ENCODE results near the gene MST1R.

The MST1R gene

GRCh38 chr3:49868862-49869466 is 34.7 kb downstream of the MST1R start:
- Histone ChIP-seq H3K9ac (ENCODE audit: low read length in 5 of 5) (no peak overlapping the region), H3K36me3 (ENCODE audit: control insufficient read depth in 5 of 5, insufficient read depth in 5 of 5, low read length in 5 of 5) (no peaks in the 10 kb centered on the region), H3K4me1 (ENCODE audit: control insufficient read depth in 5 of 5, insufficient read depth in 5 of 5, low read length in 5 of 5) (peaks cover 0 to 10% (median 9%) of the 10 kb centered on the region in 5 donors), H3K4me3 (ENCODE audit: low read depth in 1 of 5, low read length in 5 of 5) (peak overlapping the region in 2 of 5 donors; percentile 27 to 40), H3K9me3 (ENCODE audit: control insufficient read depth in 5 of 5, low read length in 5 of 5) (no peaks in the 10 kb centered on the region), H3K27me3 (ENCODE audit: control insufficient read depth in 5 of 5, insufficient read depth in 4 of 5, low read length in 5 of 5) (peaks cover 11 to 51% (median 35%) of the 10 kb centered on the region in 5 donors), H3K27ac (ENCODE audit: low read depth, low read length) (no peak overlapping the region)

GRCh38 chr3:49867871-49868321 is 35.8 kb downstream of the MST1R start:
- Histone ChIP-seq H3K27ac (ENCODE audit: low read depth, low read length) (no peak overlapping the region), H3K9ac (ENCODE audit: low read length in 5 of 5) (no peak overlapping the region), H3K4me1 (ENCODE audit: control insufficient read depth in 5 of 5, insufficient read depth in 5 of 5, low read length in 5 of 5) (peaks cover 0 to 10% (median 9%) of the 10 kb centered on the region in 5 donors), H3K9me3 (ENCODE audit: control insufficient read depth in 5 of 5, low read length in 5 of 5) (no peaks in the 10 kb centered on the region), H3K4me3 (ENCODE audit: low read depth in 1 of 5, low read length in 5 of 5) (no peak overlapping the region), H3K36me3 (ENCODE audit: control insufficient read depth in 5 of 5, insufficient read depth in 5 of 5, low read length in 5 of 5) (no peaks in the 10 kb centered on the region), H3K27me3 (ENCODE audit: control insufficient read depth in 5 of 5, insufficient read depth in 4 of 5, low read length in 5 of 5) (peaks cover 11 to 51% (median 35%) of the 10 kb centered on the region in 5 donors)

GRCh38 chr3:49867400-49867799 is 36.3 kb downstream of the MST1R start:
- Histone ChIP-seq H3K4me3 (ENCODE audit: low read depth in 1 of 5, low read length in 5 of 5) (no peak overlapping the region), H3K36me3 (ENCODE audit: control insufficient read depth in 5 of 5, insufficient read depth in 5 of 5, low read length in 5 of 5) (no peaks in the 10 kb centered on the region), H3K27ac (ENCODE audit: low read depth, low read length) (no peak overlapping the region), H3K27me3 (ENCODE audit: control insufficient read depth in 5 of 5, insufficient read depth in 4 of 5, low read length in 5 of 5) (peaks cover 11 to 51% (median 35%) of the 10 kb centered on the region in 5 donors), H3K9me3 (ENCODE audit: control insufficient read depth in 5 of 5, low read length in 5 of 5) (no peaks in the 10 kb centered on the region), H3K9ac (ENCODE audit: low read length in 5 of 5) (no peak overlapping the region), H3K4me1 (ENCODE audit: control insufficient read depth in 5 of 5, insufficient read depth in 5 of 5, low read length in 5 of 5) (peaks cover 0 to 10% (median 9%) of the 10 kb centered on the region in 5 donors)

GRCh38 chr3:49865198-49865784 is 38.4 kb downstream of the MST1R start:
- H3K27me3 ChIP-seq (ENCODE audit: control insufficient read depth in 5 of 5, insufficient read depth in 4 of 5, low read length in 5 of 5), result peaks cover 11 to 44% (median 30%) of the 10 kb centered on the region in 5 donors
- no peak overlapping the region for H3K4me3 ChIP-seq (ENCODE audit: low read depth in 1 of 5, low read length in 5 of 5)

GRCh38 chr3:49864505-49864904 is 39.2 kb downstream of the MST1R start:
- Histone ChIP-seq H3K27me3 (ENCODE audit: control insufficient read depth in 5 of 5, insufficient read depth in 4 of 5, low read length in 5 of 5) (peaks cover 11 to 38% (median 25%) of the 10 kb centered on the region in 5 donors), H3K4me3 (ENCODE audit: low read depth in 1 of 5, low read length in 5 of 5) (no peak overlapping the region), H3K36me3 (ENCODE audit: control insufficient read depth in 5 of 5, insufficient read depth in 5 of 5, low read length in 5 of 5) (no peaks in the 10 kb centered on the region), H3K9ac (ENCODE audit: low read length in 5 of 5) (no peak overlapping the region), H3K4me1 (ENCODE audit: control insufficient read depth in 5 of 5, insufficient read depth in 5 of 5, low read length in 5 of 5) (peaks cover 0 to 8% (median 3%) of the 10 kb centered on the region in 5 donors), H3K27ac (ENCODE audit: low read depth, low read length) (no peak overlapping the region), H3K9me3 (ENCODE audit: control insufficient read depth in 5 of 5, low read length in 5 of 5) (no peaks in the 10 kb centered on the region)

More at GRCh38 chr3:49865198-49865784, 38.4 kb downstream of the MST1R start:
- no peak overlapping the region for H3K9ac ChIP-seq (ENCODE audit: low read length in 5 of 5)
- no peaks in the 10 kb centered on the region for H3K36me3 ChIP-seq (ENCODE audit: control insufficient read depth in 5 of 5, insufficient read depth in 5 of 5, low read length in 5 of 5)
- H3K4me1 ChIP-seq (ENCODE audit: control insufficient read depth in 5 of 5, insufficient read depth in 5 of 5, low read length in 5 of 5), result peaks cover 0 to 10% (median 9%) of the 10 kb centered on the region in 5 donors
- no peak overlapping the region for H3K27ac ChIP-seq (ENCODE audit: low read depth, low read length)
- no peaks in the 10 kb centered on the region for H3K9me3 ChIP-seq (ENCODE audit: control insufficient read depth in 5 of 5, low read length in 5 of 5)

GRCh38 chr3:49859576-49860305 is 43.9 kb downstream of the MST1R start:
- H3K4me1 ChIP-seq (ENCODE audit: control insufficient read depth in 5 of 5, insufficient read depth in 5 of 5, low read length in 5 of 5), result peaks cover 3 to 16% (median 13%) of the 10 kb centered on the region in 5 donors
- H3K4me3 ChIP-seq (ENCODE audit: low read depth in 1 of 5, low read length in 5 of 5), result no peak overlapping the region

GRCh38 chr3:49856181-49857005 is 47.3 kb downstream of the MST1R start, which contains the start of gene TRAIP:
Gene TRAIP, minus strand, starts transcription at chr3:49856564. Its CDS starts 111 bp downstream, at chr3:49856453.
- Histone ChIP-seq H3K9ac (ENCODE audit: low read length in 5 of 5) (peak within 1 kb of the TSS in 4 of 5 donors; percentile 60 to 90 (median 70)), H3K9me3 (ENCODE audit: control insufficient read depth in 5 of 5, low read length in 5 of 5) (no peaks in the 10 kb centered on the region), H3K4me3 (ENCODE audit: low read depth in 1 of 5, low read length in 5 of 5) (peak within 1 kb of the TSS; percentile 63 to 82 (median 75)), H3K27ac (ENCODE audit: low read depth, low read length) (peak within 1 kb of the TSS; percentile 14), H3K36me3 (ENCODE audit: control insufficient read depth in 5 of 5, insufficient read depth in 5 of 5, low read length in 5 of 5) (no peaks in the 10 kb centered on the region), H3K4me1 (ENCODE audit: control insufficient read depth in 5 of 5, insufficient read depth in 5 of 5, low read length in 5 of 5) (peaks cover 3 to 16% (median 13%) of the 10 kb centered on the region in 5 donors), H3K27me3 (ENCODE audit: control insufficient read depth in 5 of 5, insufficient read depth in 4 of 5, low read length in 5 of 5) (no peaks in the 10 kb centered on the region)

More at GRCh38 chr3:49859576-49860305, 43.9 kb downstream of the MST1R start:
- Histone ChIP-seq H3K27me3 (ENCODE audit: control insufficient read depth in 5 of 5, insufficient read depth in 4 of 5, low read length in 5 of 5) (peaks cover 0 to 10% (median 4%) of the 10 kb centered on the region in 5 donors), H3K9me3 (ENCODE audit: control insufficient read depth in 5 of 5, low read length in 5 of 5) (no peaks in the 10 kb centered on the region), H3K9ac (ENCODE audit: low read length in 5 of 5) (no peak overlapping the region), H3K36me3 (ENCODE audit: control insufficient read depth in 5 of 5, insufficient read depth in 5 of 5, low read length in 5 of 5) (no peaks in the 10 kb centered on the region), H3K27ac (ENCODE audit: low read depth, low read length) (no peak overlapping the region)

- H3K4me3 ChIP-seq (ENCODE audit: low read depth in 1 of 5, low read length in 5 of 5), result peak overlapping the region; percentile 63 to 82 (median 75)
- H3K27me3 ChIP-seq (ENCODE audit: control insufficient read depth in 5 of 5, insufficient read depth in 4 of 5, low read length in 5 of 5), result no peaks in the 10 kb centered on the region
- H3K36me3 ChIP-seq (ENCODE audit: control insufficient read depth in 5 of 5, insufficient read depth in 5 of 5, low read length in 5 of 5), result no peaks in the 10 kb centered on the region
- no peaks in the 10 kb centered on the region for H3K9me3 ChIP-seq (ENCODE audit: control insufficient read depth in 5 of 5, low read length in 5 of 5)
- H3K4me1 ChIP-seq (ENCODE audit: control insufficient read depth in 5 of 5, insufficient read depth in 5 of 5, low read length in 5 of 5), result peaks cover 3 to 16% (median 13%) of the 10 kb centered on the region in 5 donors
- peak overlapping the region in 1 of 5 donors; percentile 62 for H3K9ac ChIP-seq (ENCODE audit: low read length in 5 of 5)
- no peak overlapping the region for H3K27ac ChIP-seq (ENCODE audit: low read depth, low read length)
These were observed 48.0 kb downstream of the MST1R start for GRCh38 chr3:49855662-49856061.

GRCh38 chr3:49845694-49846093 is 58.0 kb downstream of the MST1R start:
- no peaks in the 10 kb centered on the region for H3K27me3 ChIP-seq (ENCODE audit: control insufficient read depth in 5 of 5, insufficient read depth in 4 of 5, low read length in 5 of 5)
- no peaks in the 10 kb centered on the region for H3K9me3 ChIP-seq (ENCODE audit: control insufficient read depth in 5 of 5, low read length in 5 of 5)
- H3K36me3 ChIP-seq (ENCODE audit: control insufficient read depth in 5 of 5, insufficient read depth in 5 of 5, low read length in 5 of 5), result no peaks in the 10 kb centered on the region
- H3K4me3 ChIP-seq (ENCODE audit: low read depth in 1 of 5, low read length in 5 of 5), result no peak overlapping the region
- H3K27ac ChIP-seq (ENCODE audit: low read depth, low read length), result no peak overlapping the region
- peaks cover 0 to 12% (median 8%) of the 10 kb centered on the region in 5 donors for H3K4me1 ChIP-seq (ENCODE audit: control insufficient read depth in 5 of 5, insufficient read depth in 5 of 5, low read length in 5 of 5)
- no peak overlapping the region for H3K9ac ChIP-seq (ENCODE audit: low read length in 5 of 5)

Data from subcutaneous abdominal adipose tissue (tissue), 5 donors.